Common myeloid progenitor, CD34-positive (primary cell): ENCODE data around the gene DNAJC17.
A peak's percentile ranks its signal among the peaks of the same experiment; 100 is the strongest.

ENCODE experiments used
- CTCF ChIA-PET: fragments of 350-600 bp; sonication (Branson Sonifier 250); formaldehyde crosslinking; loops from one replicate; lab custom pipeline; 2021; ENCODE audit warnings: antibody characterized with exemption; lab: Charles Lee
- POLR2A ChIA-PET: fragments of 350-600 bp; sonication (Branson Sonifier 250); formaldehyde crosslinking; loops from one replicate; lab custom pipeline; 2021; ENCODE audit warnings: antibody characterized with exemption; lab: Charles Lee
- DNase-seq, 3 donors: peaks; one replicate each; pipeline versions ENCODE4 v3.0.0 to v3.0.0-alpha.2; 2013
- H3K27ac ChIP-seq, 2 experiments: 1 replicate in 1 of 2; 2 replicates in 1 of 2; pipeline ENCODE4 v1.7.0; 2013; ENCODE audit warnings: inconsistent platforms in 2 of 2, low read length in 2 of 2, mild to moderate bottlenecking in 2 of 2, low read depth in 1 of 2, moderate library complexity in 1 of 2; ENCODE audit not compliant: severe bottlenecking in 2 of 2, insufficient read depth in 1 of 2, poor library complexity in 1 of 2
- H3K27me3 ChIP-seq, 5 experiments: replicated peaks in 2 of 5; 1 replicate in 3 of 5; 2 replicates in 2 of 5; pipeline versions ENCODE4 v1.6.1 to v1.7.0; 2013; ENCODE audit warnings: low read length in 4 of 5, mild to moderate bottlenecking in 2 of 5, moderate library complexity in 2 of 5, inconsistent platforms in 1 of 5; ENCODE audit not compliant: insufficient read depth in 5 of 5, control insufficient read depth in 4 of 5
- H3K36me3 ChIP-seq, 4 experiments: 1 replicate in 2 of 4; 2 replicates in 2 of 4; pipeline versions ENCODE4 v1.6.1 to v1.7.0; 2013; ENCODE audit warnings: low read length in 3 of 4, control low read depth in 1 of 4, mild to moderate bottlenecking in 1 of 4; ENCODE audit not compliant: control insufficient read depth in 4 of 4, insufficient read depth in 4 of 4
- H3K4me1 ChIP-seq, 4 experiments: 1 replicate in 3 of 4; 2 replicates in 1 of 4; pipeline versions ENCODE4 v1.6.1 to v1.7.1; 2013; ENCODE audit warnings: low read length in 3 of 4, mild to moderate bottlenecking in 3 of 4, control low read depth in 1 of 4, inconsistent platforms in 1 of 4, moderate library complexity in 1 of 4; ENCODE audit not compliant: control insufficient read depth in 4 of 4, insufficient read depth in 4 of 4; ENCODE audit errors: control extremely low read depth in 1 of 4
- H3K4me3 ChIP-seq, 7 experiments: 1 replicate in 4 of 7; 2 replicates in 3 of 7; pipeline versions ENCODE4 v1.5.1 to v1.7.0; 2013; ENCODE audit warnings: mild to moderate bottlenecking in 7 of 7, low read length in 6 of 7, moderate library complexity in 6 of 7, inconsistent platforms in 2 of 7, low read depth in 2 of 7, control low read depth in 1 of 7; ENCODE audit not compliant: insufficient read depth in 4 of 7, control insufficient read depth in 1 of 7; ENCODE audit errors: extremely low read depth in 1 of 7
- H3K9me3 ChIP-seq, 5 experiments: 1 replicate in 4 of 5; 2 replicates in 1 of 5; pipeline versions ENCODE4 v1.6.1 to v1.7.1; 2013; ENCODE audit warnings: low read length in 4 of 5, mild to moderate bottlenecking in 2 of 5, inconsistent platforms in 1 of 5, low read depth in 1 of 5, moderate library complexity in 1 of 5; ENCODE audit not compliant: control insufficient read depth in 4 of 5, insufficient read depth in 2 of 5; ENCODE audit errors: control extremely low read depth in 1 of 5
- WGBS: methylation state at CpG from one replicate; pipeline ENCODE4 v1.1.5; 2013; ENCODE audit not compliant: insufficient coverage; 5-methylcytosine and 5-hydroxymethylcytosine counted together

The DNAJC17 gene

GRCh38 chr15:40796041-40796440 is 11.2 kb downstream of the DNAJC17 start:
- Histone ChIP-seq H3K4me1 (peaks cover 8 to 25% (median 22%) of the 10 kb centered on the region in 4 experiments), H3K4me3 (peak overlapping the region in 1 of 7 experiments; percentile 5), H3K27ac (peak overlapping the region in 1 of 2 experiments; percentile 25), H3K27me3 (no peaks in the 10 kb centered on the region), H3K9me3 (no peaks in the 10 kb centered on the region), H3K36me3 (peaks cover 0 to 10% (median 4%) of the 10 kb centered on the region in 4 experiments)
- ChIA-PET POLR2A (no interaction called here), CTCF (interaction anchor here (1.1 to 2.1 kb wide), 3 partner anchors 14 to 95 kb away, joined by 3 to 7 read pairs (median 5); no protein-coding TSS in a partner anchor)
- no peak for DNase-seq
- WGBS: 80% methylated on average over 2 of the region's 2 CpGs

- H3K27ac ChIP-seq: no peak overlapping the region
- DNase-seq: peak in 2 of 3 donors; percentile 29 to 36
- POLR2A ChIA-PET: no interaction called here
These were observed 13.9 kb downstream of the DNAJC17 start for GRCh38 chr15:40793216-40793989.

DNA sequence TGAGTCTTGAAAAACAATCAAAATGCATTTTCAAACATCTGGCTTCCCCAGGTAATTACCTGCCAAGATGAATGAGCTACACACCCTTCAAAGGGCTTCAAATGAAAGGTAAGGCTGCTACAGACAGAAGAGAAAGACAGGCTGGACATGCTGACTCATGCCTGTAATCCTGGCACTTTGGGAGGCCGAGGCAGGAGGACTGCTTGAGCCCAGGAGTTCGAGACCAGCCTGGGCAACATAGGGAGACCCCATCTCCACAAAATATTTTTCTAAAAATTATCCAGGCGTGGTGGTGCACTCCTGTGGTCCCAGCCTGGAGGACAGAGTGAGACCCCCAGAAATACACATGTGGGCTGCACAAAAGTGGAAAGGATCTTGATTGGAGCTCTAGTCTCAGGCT is 14.9 kb downstream of the DNAJC17 start:
- Histone ChIP-seq H3K36me3 (peaks cover 0 to 10% (median 5%) of the 10 kb centered on the region in 4 experiments), H3K27ac (no peak overlapping the region), H3K27me3 (no peaks in the 10 kb centered on the region), H3K9me3 (no peaks in the 10 kb centered on the region), H3K4me3 (no peak overlapping the region), H3K4me1 (peaks cover 9 to 48% (median 32%) of the 10 kb centered on the region in 4 experiments)
- ChIA-PET POLR2A (no interaction called here), CTCF (interaction anchor here (0.8 to 2.4 kb wide), 4 partner anchors 10 to 89 kb away, joined by 3 to 7 read pairs (median 4); no protein-coding TSS in a partner anchor)
- no peak for DNase-seq
- 22% methylated on average over 1 of the region's 3 CpGs for WGBS

More at GRCh38 chr15:40793216-40793989, 13.9 kb downstream of the DNAJC17 start:
- Histone ChIP-seq H3K4me1 (peaks cover 8 to 39% (median 25%) of the 10 kb centered on the region in 4 experiments), H3K4me3 (no peak overlapping the region), H3K27me3 (no peaks in the 10 kb centered on the region), H3K36me3 (peaks cover 0 to 10% (median 5%) of the 10 kb centered on the region in 4 experiments), H3K9me3 (no peaks in the 10 kb centered on the region)
- CTCF ChIA-PET: interaction anchor here (0.5 to 2.4 kb wide), 4 partner anchors 11 to 90 kb away, joined by 3 to 7 read pairs (median 3); no protein-coding TSS in a partner anchor
- WGBS: 91% methylated on average over 7 of the region's 9 CpGs

GRCh38 chr15:40790718-40791117 is 16.6 kb downstream of the DNAJC17 start:
- Histone ChIP-seq H3K4me1 (peaks cover 7 to 50% (median 29%) of the 10 kb centered on the region in 4 experiments), H3K36me3 (peaks cover 0 to 10% (median 5%) of the 10 kb centered on the region in 4 experiments), H3K27me3 (no peaks in the 10 kb centered on the region), H3K9me3 (no peaks in the 10 kb centered on the region), H3K27ac (no peak overlapping the region), H3K4me3 (no peak overlapping the region)
- CTCF ChIA-PET: interaction anchor here (0.6 kb wide), 1 partner anchor 12 kb away, joined by 3 read pairs; no protein-coding TSS in a partner anchor
- WGBS: no CpG with 5 or more reads among the region's 3 CpGs
- POLR2A ChIA-PET: no interaction called here
- no peak for DNase-seq

DNA sequence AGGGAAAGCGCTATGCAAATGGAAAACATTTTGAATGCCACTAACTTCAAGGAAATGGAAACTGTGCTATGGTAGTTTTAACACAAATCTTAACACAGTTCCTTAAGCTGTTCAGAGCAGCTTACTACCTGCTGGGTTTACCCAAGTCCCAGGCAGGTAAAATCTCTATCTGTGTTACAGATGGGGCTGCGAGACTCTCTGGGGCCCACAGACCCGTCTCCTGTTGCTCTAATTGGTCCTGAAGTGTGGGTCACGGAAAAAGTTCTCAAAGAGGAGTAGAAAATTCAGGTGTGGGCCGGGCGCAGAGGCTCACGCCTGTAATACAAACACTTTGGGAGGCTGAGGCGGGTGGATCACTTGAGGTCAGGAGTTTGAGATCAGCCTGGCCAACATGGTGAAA is 17.3 kb downstream of the DNAJC17 start:
- ChIA-PET POLR2A (no interaction called here), CTCF (interaction anchor here (1.2 to 15.4 kb wide), 3 partner anchors 10 to 55 kb away, joined by 3 to 204 read pairs (median 7); partner anchors contain the start of gene RMDN3)
- WGBS: 99% methylated on average over 7 of the region's 8 CpGs

GRCh38 chr15:40789119-40789518 is 18.2 kb downstream of the DNAJC17 start:
- CTCF ChIA-PET: interaction anchor here (0.7 to 15.4 kb wide), 9 partner anchors 8 to 89 kb away, joined by 3 to 204 read pairs (median 3); partner anchors contain the start of genes C15orf62, GCHFR and RMDN3
- 83% methylated on average over 5 of the region's 5 CpGs for WGBS

More for the DNA sequence above, 17.3 kb downstream of the DNAJC17 start:
- Histone ChIP-seq H3K27ac (no peak overlapping the region), H3K27me3 (no peaks in the 10 kb centered on the region), H3K36me3 (peaks cover 0 to 10% (median 6%) of the 10 kb centered on the region in 4 experiments), H3K9me3 (no peaks in the 10 kb centered on the region), H3K4me1 (peaks cover 7 to 43% (median 22%) of the 10 kb centered on the region in 4 experiments), H3K4me3 (no peak overlapping the region)
- DNase-seq: no peak

More at GRCh38 chr15:40789119-40789518, 18.2 kb downstream of the DNAJC17 start:
- Histone ChIP-seq H3K4me1 (peaks cover 7 to 42% (median 20%) of the 10 kb centered on the region in 4 experiments), H3K9me3 (no peaks in the 10 kb centered on the region), H3K27ac (no peak overlapping the region), H3K36me3 (peaks cover 0 to 10% (median 6%) of the 10 kb centered on the region in 4 experiments), H3K27me3 (no peaks in the 10 kb centered on the region), H3K4me3 (no peak overlapping the region)
- POLR2A ChIA-PET: no interaction called here
- no peak for DNase-seq
